GM18873 (cell line): ENCODE measurements around the gene SGSM1.

Experiments
- ATAC-seq: cut with Tn5 transposase; IDR thresholded peaks from one replicate; pipeline ENCODE4 v1.9.1; 2021; ENCODE audit warnings: mild to moderate bottlenecking, moderate library complexity, moderate number of reproducible peaks; ENCODE audit not compliant: unreplicated experiment, low FRiP score

The SGSM1 gene

DNA sequence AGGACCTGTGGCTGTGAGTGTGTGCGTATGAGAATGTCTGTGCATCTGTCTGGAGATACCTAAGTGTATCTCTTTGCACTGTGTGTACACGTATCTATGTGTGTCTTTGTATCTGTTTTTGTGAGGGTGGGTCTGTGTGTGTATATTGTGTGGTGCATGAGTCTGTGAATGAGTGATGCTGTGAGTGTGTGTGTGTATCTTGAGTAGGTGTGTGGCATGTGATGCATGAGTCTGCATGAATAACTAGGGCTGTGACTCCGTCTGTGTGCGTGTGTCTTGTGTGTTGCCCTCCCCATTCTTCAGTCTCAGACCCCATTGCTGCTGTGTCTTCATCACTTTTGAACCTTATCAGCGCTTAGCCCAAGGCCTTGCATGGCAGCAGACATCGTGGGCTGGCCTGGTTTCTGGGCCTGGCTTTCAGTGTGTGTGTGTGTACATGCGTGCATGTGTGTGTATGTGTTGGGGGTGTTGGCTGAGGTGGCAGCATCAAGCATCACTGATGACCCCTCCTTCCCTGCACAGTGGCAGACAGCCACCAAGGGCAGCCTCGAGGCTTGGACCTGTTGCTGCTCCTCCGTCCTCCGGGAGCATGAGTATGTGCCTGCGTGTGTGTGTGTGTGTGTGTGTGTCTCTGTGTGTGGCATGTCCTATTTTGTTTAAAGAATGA is 1.4 kb downstream of the SGSM1 start:
- no peak for ATAC-seq

DNA sequence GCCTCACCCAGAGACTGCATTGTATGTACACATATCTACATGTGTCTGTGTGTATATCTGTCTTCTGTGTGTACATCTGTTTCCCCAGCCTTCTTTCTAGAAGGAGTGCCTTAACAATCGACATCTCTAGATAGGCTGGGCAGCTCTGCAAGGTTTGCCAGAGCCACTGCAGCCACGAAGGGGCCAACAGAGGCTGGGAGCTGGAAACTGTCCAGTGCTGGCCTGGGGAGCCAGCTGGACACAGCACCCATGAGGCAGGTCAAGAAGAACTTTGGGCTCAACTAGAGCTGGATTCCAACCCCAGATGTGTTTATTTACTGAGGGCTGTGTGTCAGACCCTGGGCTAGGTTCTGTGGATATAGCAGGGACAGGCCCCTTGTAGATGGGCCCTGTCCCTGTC is 3.3 kb downstream of the SGSM1 start:
- ATAC-seq, result no peak

DNA sequence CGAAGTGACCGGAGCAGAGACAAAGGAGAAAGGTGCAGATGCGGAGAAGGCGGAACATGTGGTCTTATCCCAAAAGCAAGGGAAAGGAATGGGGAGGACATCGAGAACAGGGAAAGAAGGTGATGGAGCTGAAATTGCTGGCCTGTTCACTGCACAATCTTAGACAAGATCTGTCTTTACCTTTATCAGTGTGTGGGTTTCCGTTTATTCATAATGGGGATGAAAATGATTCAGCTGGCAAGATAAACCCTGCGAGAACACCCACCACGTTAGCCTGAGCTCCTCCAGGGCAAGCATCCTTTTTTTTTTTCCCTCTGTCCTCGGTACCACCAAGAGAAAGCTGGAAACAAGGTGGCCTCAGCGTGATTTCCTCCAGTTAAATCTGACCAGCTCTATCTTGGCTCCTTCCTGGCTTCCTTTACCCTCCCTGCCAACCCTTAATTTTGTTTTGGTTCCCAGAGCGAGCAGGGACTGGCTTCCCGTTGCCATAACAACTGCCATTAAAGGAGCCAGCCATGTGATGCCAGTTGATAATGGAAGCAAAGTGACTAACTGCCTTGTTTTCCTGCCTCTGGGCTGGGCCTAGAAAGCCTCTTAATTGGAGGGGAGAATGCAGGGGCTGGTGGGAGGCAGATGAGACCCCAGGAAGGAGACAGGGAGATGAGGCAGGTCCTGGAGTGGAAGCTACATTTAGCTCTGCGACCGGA is 4.2 kb downstream of the SGSM1 start:
- no peak for ATAC-seq

DNA sequence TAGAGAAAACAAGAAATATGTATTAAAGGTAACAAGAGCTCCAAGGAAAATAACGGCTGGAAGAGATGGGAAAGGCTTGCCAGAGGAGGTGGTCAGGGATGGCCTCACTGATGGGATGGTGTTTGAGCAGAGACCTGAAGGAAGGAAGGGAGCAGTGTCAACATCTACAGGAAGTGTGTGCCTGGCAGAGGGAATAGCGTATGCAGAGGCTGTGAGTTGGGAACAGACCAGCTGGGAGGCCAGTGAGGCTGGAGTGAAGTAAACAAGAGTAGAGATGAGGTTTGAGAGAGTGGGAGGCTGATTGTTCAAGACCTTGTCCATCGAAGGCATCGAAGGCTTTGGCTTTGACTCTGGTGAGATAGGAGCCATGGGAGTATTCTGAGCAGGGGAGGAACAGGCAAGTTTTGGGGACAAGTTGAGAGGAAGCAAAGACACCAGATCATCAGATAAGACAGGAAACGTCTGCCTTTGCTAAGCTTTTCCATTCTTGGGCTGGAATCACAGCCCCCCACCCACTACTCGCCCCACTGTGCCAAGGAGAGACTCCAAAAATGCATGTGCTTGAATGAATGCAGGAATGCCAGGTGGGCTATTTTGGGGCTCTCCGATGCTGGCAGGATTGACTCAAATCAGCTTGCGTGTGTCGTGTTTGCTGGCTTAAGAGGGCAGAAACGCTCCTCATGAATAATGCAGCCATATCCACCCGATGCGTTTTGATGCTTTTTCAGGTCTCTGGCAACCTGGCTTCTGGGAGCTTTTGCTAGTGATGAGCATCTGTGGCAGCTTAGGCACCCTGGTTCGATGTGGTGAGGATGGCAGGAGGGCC is 7.2 kb downstream of the SGSM1 start:
- ATAC-seq, result no peak

DNA sequence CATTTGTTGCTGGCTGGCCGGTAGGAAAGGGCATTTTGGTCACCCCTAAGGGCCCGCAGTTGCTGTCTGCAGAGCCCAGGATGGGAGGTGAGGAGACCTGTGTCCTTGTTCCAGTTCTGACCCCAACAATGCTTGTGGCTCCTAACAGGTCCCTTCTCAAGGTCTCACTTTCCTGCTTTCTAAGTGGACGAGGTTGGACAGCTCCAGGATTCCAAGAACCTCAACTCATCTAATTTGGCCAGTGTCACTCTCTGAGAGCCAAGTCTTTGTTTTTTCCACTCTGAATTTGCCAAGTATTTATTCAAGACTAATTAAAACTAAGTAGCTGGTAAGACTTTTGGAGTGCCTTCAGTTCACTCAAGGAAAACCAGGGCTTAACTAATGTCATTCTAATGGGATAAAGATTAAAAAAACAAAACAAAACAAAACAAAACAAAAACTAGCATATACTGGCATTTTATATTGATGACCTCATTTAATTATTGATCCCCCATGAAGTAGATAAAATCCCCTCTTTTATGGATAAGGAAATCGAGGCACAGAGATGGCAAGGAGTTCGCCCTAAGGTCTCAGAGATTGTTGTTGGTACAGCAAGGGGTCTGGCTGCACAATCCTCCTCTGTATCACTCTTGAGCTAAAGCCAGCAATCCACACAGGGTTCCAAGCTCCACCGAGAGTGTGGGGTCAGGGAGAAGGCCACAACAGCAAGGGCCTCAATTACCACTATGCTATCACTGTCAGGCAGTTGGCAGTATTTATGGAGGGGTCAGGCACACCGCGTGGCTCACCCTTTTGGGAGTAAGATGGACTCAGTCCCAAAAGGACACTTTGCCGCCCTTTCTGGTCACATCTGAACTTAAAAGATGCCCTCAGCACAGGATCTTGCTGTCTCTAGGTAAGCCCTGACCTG is 8.1 kb downstream of the SGSM1 start:
- ATAC-seq, result no peak

DNA sequence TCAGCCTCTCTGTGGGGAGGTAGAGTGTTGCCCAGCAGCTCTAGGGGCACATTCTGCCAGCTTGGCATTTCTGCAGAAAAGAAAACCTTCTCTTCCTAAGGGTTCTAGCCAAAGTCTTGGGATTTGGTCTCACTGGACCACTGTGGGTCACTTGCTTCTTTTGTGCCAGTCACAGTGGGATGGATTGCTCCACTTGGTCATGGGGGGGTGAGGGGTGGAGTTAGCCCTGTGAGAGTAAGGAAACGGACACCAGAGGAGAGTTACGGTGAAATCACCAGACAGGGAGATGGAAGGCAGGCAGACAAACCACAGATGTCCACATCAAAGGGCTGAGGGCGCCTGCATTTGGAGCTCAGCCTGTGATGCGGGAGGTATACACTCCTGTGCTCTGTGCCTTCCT is 10.8 kb downstream of the SGSM1 start:
- no peak for ATAC-seq

DNA sequence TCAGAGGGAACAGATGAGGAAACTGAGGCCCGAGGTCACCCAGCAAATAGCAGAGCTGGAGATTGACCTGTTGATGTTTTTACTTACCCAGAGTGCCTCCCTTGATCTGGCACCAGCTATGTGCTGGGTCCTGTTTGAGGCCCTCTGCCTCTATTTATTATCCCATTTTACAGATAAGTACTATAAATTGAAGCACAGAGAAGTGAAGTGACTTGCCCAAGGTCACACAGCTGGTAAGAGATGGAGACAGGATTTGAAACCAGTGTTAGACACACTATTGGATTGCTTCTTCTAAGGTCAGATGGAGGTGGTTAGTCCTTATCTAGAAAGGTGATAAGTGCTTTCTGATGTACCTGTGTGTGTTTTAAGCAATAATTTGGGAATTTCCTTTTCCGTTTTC is 13.5 kb downstream of the SGSM1 start:
- no peak for ATAC-seq

DNA sequence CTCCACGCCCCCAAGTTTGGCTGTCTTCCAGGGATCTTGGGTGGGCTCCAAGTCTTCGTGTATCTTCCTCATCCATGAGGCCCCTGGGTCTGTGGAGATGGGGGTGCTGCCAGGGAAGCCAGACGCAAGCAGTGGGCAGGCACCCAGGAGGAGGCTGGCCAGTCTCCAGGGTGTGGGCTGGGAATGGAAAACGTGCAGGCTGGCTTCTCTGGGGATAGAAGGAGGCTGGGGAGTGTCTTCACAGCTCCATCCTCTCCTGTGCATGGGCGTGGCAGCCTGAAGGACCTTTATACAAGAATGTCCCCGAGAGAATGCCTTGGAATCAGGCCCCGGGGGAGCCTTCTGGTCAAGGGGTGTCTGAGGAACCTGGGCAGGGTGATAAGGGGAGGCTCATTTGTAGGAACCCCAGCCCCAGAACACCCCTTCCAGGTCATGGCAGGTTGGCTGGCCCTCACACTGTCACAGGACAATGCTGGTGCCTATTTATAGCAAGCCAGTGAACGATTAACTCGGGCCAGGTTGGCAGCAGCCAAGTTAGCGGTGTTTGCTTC is 14.0 kb downstream of the SGSM1 start:
- no peak for ATAC-seq

DNA sequence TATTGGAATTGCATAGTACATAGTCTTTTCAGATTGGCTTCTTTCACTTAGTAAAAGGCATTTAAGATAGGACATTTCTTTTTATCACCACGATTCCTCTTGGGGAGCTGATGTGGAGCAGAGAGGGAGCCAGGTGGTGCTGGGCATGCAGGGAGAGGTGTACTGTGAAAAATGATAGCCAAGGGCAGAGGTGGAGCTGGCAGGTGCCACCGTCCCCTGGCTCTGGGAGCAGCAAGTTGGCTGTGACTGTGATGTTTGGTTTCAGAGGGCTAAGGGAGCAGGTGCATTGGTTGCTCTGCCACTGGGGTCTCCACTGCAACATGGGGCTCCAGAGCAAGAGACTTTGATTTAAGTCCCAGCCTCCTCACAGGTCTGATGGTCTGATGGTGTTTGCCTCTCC is 16.5 kb downstream of the SGSM1 start:
- no peak for ATAC-seq

DNA sequence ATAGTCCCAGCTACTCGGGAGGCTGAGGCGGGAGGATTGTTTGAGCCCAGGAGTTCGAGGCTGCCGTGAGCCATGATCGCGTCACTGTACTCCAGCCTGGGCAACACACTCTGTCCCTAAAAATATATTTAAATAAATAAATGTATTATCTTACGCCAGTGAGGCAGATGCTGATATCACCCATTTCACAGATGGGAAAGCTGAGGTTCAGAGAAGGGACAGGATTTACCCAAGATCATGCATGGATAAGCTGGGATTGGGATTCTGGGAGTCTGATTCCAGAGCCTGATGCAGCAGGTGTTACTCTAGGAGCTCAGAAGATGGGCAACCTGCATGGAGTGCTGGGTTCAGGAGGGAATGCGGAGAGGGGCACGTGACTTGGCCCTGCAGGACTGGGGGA is 17.8 kb downstream of the SGSM1 start:
- ATAC-seq, result no peak

DNA sequence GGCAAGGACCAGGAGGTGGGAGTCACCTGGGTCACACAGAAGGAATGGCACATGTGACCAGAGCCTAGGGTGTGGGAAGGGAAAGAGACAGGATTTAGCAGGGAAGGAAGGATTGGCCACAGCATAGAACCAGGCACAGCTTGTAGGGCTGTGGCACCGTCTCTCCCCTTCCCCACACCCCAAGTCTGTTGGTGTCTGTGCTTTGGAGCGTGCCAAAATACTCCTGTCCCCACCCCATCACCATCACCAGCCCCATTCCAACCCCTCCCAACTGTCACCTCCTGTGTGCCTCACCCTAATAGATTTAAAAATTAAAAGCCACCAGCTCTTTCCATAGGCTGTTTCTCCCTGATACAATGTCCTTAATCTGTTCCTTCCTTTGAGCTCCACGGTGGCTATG is 18.2 kb downstream of the SGSM1 start:
- ATAC-seq, result no peak

DNA sequence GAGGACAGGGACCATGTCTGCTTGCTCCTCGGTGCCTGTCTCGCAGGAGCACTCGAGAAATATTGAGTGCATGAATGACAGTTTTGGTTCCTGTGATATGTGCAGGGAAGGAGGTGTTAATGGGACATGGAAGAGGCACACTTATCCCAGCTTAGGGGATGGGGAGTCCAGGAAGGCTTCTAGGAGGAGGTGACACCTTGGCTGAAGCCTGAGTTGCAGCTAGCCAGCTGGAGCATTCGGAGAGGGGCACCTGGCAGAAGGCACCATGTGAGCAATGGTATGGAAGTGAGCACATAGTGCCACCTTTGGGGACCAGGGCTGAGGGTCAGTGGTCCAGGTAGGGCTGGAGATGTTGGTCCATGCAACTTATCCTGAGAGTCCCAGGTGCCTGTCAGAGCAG is 18.9 kb downstream of the SGSM1 start:
- no peak for ATAC-seq

DNA sequence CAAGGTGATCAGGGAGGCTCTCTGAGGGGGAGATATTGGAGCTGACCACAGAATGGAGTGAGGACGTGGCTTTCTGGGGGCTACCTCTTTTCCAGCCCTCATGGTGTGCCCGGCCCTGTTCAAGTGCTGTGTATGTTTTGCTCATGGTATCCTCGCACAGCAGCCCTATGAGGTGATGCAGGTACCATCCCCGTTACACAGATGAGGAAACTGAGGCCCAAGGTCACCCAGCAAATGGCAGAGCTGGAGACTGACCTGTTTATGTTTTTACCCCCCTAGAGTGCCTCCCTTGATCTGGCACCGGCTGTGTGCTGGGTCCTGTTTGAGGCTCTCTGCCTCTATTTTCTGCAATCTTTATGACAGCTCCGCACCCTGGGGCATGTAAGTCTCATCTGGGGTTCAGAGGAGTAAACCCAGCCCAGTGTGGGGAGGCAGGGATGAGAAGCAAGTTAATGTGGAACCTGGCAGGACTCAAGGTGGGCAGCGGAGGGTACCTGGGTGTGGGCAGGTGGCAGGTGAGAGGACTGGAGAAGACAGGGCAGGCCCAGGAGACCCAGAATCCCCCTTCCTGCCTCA is 20.8 kb downstream of the SGSM1 start:
- ATAC-seq, result no peak

DNA sequence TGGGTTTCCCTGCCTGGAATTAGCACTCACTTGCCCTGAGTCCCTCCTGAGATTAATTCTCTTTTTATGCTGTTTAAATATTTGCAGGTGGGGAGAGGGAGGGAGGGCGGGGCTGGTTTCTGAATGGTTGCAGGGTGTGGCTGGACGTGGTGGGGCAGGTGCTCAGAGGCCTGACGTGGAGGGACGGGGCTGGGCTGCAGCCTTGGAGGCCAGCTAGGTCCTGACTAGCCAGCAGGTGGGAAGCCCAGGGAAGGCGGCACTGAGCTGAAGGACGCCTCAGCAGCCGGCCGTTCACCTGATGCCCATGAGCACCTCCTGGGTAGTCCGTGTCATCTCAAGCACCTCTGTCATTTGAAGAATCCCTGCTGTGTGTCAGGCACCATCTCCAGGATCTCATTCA is 21.3 kb downstream of the SGSM1 start:
- no peak for ATAC-seq

DNA sequence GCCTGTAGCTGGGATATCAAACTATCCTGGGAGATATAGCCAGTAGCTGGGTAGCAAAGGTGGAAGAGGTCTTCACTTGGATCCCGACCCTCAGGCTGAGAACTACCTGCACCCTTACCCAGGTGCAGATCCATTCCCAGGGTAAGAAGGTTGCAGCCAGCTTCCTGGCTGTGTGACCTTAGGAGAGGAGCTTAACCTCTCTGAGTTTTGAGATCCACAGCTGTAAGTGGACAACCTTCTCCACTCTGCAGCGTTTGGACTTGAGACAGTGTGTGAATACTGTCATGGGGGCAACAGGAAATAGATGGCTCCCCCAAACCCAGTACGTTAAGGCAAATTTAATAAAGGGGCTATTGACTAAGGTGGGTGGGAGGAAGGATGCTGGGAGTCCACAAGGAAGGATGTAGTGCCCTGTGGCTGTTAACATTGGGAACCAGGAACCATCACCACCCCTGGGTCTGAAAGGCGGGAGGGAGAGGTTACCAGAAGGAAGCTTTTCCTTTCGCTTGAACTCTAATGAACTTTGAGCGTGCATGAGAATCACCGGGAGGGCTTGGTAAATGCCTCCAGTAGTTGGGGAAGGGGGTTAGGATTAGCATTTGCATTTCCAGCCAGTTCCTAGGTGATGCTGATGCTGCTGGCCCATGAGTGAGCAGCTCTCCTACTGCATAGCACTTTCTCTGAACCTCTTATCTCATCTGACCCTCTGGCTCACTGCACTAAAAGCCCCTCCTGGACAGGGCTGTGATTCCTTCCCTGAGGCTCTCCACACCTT is 24.4 kb downstream of the SGSM1 start:
- no peak for ATAC-seq

DNA sequence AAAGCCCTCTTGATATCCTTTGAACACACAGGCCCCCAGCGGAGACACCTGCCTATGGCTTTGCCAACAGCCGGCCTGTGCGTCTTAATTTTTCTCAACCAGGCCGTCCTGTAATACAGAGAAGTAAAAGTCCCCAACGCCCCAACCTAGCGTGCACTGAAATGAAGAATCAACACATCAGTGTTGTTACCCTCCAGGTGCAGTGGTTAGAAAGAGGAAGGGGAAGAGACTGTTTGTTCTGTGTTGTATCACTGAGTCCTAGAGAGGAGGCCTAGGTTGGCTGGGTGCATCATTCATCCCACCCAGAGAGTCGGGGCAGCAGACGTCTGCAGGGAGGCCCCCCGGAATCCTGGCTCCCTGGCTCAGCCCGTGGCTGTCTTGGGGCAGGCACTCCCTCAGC is 25.7 kb downstream of the SGSM1 start:
- ATAC-seq, result no peak

DNA sequence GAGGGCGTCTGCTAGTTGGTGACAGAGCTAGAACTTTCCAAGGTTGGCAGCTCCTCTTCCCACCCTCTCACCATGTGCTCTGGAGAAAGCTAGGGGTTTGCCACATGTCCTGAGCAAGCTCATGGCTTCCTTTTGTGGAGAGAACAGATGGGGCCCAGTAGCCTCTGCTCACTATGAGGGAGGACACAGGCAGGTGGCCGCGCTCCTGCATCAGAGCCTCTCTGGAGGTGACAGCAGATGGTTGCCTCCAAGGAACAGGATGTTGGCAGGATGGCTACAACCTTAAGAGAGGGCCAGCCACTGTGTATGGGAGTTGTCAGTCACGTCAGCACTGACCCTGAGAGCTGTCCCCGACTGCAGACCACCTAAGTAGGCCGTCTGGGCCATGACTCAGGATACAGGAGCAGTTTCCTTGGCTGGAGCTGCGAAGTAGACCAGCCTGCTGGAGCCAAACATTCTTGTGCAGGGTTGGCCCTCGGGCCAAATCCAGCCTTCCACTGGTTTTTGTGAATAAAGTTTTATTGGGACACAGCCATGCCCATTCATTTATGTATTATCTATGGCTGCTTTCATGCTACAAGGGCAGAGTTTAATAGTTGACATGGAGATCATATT is 28.0 kb downstream of the SGSM1 start:
- ATAC-seq, result no peak

DNA sequence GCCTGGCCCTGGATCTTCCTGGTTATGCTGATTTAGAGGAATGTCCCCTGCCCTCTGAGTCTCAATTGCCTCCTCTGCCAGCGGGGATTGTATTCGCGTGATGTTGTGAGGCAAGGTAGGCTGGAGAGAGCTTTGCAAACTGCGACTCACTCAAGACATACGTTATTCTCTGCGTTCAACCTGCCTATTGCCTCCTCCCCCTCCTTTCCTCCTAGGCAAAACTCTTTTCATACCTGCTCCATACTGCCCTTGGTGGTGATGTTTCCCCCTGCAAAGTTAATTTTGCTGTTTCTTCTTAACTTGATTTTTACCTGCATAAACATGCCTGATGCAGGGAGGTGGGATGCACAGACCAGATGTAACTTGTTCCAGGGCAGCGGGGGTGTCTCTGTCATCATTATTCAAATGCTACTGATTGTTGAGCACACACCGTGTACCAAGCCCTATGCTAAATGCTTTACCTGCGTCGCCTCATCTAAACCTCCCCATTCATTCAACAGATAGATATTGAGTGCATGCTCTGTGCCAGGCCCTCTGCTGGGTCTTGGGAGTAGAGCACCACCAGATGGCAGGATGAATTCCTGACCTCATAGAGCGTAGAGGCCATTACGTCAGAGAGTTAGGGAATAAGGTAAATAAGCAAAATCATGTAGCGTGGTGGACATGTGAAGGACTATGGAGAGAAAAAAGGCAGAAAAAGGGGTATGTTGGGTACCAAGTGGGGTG is 29.0 kb downstream of the SGSM1 start:
- no peak for ATAC-seq
